Measurements from ENCODE around the gene NPTXR.

GRCh38 chr22:38829485-38829884 lies 14.3 kb downstream of the NPTXR start:
- TF ChIP-seq CTCF (IDR thresholded peaks at IDR 0.05; ENCODE audit: low read length) (no peak), EZH2 (IDR thresholded peaks at IDR 0.05; ENCODE audit: borderline replicate concordance, low read length) (no peak)
